Naive B cell (primary cell): Measurements from ENCODE around the gene STX19. TPM values are rescaled to one million over a fixed set of nuclear protein-coding genes. Genes with fewer than 3 reads are reported as not detected.
"Not testable (repeated sequence)": the region's sequence is repeated elsewhere in the genome, so short reads cannot be mapped to it uniquely, and the experiment has no call there.

ENCODE experiments used
- ATAC-seq, 2 donors: fragments of 150-1000 bp; cut with Tn5 transposase; 2 replicates each; pipeline ENCODE4 v1.10.0; 2021; ENCODE audit warnings: low read depth in 2 of 2, mild to moderate bottlenecking in 2 of 2, moderate library complexity in 2 of 2
- DNase-seq: peaks from one replicate; pipeline ENCODE4 v3.0.0; 2022
- H3K27ac Mint-ChIP-seq, 6 donors: one replicate each; pipeline ENCODE4 v1.8.0; 2020 to 2022; ENCODE audit warnings: mild to moderate bottlenecking in 6 of 6, mixed read lengths in 6 of 6, moderate library complexity in 5 of 6, inconsistent platforms in 2 of 6
- H3K27me3 Mint-ChIP-seq, 3 donors: one replicate each; pipeline ENCODE4 v1.8.0; 2021 to 2022; ENCODE audit warnings: mixed read lengths in 3 of 3, mild to moderate bottlenecking in 1 of 3
- H3K36me3 Mint-ChIP-seq, 2 donors: one replicate each; pipeline ENCODE4 v1.8.0; 2020 to 2022; ENCODE audit warnings: mixed read lengths in 2 of 2, inconsistent platforms in 1 of 2, mild to moderate bottlenecking in 1 of 2
- H3K4me1 Mint-ChIP-seq, 3 donors: one replicate each; pipeline ENCODE4 v1.8.0; 2020 to 2022; ENCODE audit warnings: mixed read lengths in 3 of 3, inconsistent platforms in 1 of 3, mild to moderate bottlenecking in 1 of 3, moderate library complexity in 1 of 3
- H3K4me3 Mint-ChIP-seq, 8 donors: one replicate each; pipeline ENCODE4 v1.8.0; 2020 to 2022; ENCODE audit warnings: mild to moderate bottlenecking in 8 of 8, mixed read lengths in 8 of 8, moderate library complexity in 8 of 8, inconsistent platforms in 2 of 8
- H3K9me3 Mint-ChIP-seq, 7 donors: one replicate each; pipeline ENCODE4 v1.8.0; 2020 to 2022; ENCODE audit warnings: mixed read lengths in 7 of 7, mild to moderate bottlenecking in 5 of 7, inconsistent platforms in 2 of 7, moderate library complexity in 1 of 7
- polyA plus RNA-seq, 6 donors: library from polyadenylated mRNA; unstranded; fragments of 300-500 nt; fragmentation: Illumina TruSeq; gene quantifications; one replicate each; pipeline ENCODE4 v1.2.3, GENCODE V29; 2021; ENCODE audit warnings: low read depth in 6 of 6

STX19 gene
- polyA plus RNA-seq, 6 donors from 2014 or later, result not detected

DNA sequence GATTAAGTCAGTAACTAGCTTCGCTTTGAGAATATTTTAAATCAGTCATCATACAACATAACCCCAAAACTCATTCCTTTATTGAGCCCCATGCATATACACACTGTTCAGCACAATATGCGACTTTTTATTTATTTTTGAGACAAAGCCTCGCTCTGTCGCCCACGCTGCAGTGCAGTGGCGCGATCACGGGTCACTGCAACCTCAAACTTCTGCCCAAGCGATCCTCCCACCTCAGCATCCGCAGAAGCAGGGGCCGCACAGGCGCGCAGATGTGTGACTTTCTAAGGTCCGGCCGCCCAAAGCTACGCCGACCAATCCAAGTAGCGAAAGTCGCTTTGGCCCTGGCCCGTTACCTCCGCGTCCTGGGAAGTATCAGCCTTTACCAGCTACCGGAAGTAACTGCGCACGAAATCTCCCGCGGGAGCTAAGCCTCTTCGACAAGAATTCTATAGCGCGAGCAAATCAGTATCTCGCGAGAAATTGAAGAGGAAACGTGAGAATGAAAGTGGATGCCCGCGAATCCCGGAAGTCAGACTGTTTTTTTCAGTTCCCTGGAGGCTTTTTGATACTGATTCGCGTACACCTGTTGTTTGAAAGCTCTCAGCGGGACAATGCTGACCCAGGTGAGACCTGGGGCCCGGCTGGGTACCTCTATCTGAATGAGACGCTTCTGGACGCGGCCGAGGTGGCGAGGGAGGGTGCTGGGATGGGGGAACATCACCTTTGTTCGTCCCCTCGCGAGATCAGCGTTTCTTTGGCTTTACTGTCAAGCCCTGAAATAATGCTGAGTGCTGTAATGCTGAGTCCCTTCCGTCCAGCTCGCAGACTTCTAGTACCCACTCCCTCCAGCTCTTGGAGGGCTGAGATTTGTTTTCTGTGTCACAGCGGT is 34.4 kb upstream of the STX19 start, which contains the start of the genes DHFR2 and NSUN3:
DHFR2 (minus strand) TSS at position 404 of the 892 bp plus-strand sequence. CDS start 1,405 bp downstream, outside the sequence.
NSUN3 (plus strand) TSS at position 549 of the 892 bp plus-strand sequence; CDS start at position 615, 66 bp downstream.
- ATAC-seq, result peak; percentile 88
- peaks cover 0 to 2% (median 0%) of the 10 kb centered on the region in 7 donors for H3K9me3 Mint-ChIP-seq
- peak; percentile 89 for DNase-seq
- peak within 1 kb of the TSS; percentile 96 to 100 (median 99) for H3K4me3 Mint-ChIP-seq
- peaks cover 13 to 16% of the 10 kb centered on the region in 2 donors for H3K36me3 Mint-ChIP-seq
- H3K4me1 Mint-ChIP-seq, result peaks cover 33 to 51% (median 36%) of the 10 kb centered on the region in 3 donors
- peak within 1 kb of the TSS; percentile 99 to 100 (median 100) for H3K27ac Mint-ChIP-seq
- no peaks in the 10 kb centered on the region for H3K27me3 Mint-ChIP-seq

DNA sequence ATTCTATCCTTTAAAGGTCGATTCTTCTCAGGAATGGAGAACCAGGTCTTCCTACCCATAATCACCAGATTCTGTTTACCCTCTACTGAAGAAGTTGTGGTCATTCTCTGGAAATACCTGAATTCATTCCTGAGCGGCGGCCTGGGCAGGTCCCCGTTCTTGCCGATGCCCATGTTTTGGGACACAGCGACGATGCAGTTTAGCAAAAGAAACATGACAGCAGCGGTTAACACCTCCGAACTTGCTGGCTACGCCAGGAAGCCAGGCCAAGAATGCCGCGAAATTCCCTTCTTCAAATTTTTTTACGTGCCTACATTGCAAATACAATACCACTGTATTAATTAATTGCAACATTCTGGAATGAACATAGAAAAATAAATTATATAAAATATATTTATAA is 32.9 kb upstream of the STX19 start:
- DNase-seq (no peak), ATAC-seq (no peak)
- H3K9me3 Mint-ChIP-seq, result no peaks in the 10 kb centered on the region
- peak overlapping the region in 1 of 8 donors; percentile 82 for H3K4me3 Mint-ChIP-seq
- H3K27ac Mint-ChIP-seq, result peak overlapping the region in 3 of 6 donors; percentile 26 to 58 (median 56)
- peaks cover 0 to 3% of the 10 kb centered on the region in 2 donors for H3K36me3 Mint-ChIP-seq
- H3K27me3 Mint-ChIP-seq, result no peaks in the 10 kb centered on the region
- peaks cover 20 to 43% (median 22%) of the 10 kb centered on the region in 3 donors for H3K4me1 Mint-ChIP-seq

DNA sequence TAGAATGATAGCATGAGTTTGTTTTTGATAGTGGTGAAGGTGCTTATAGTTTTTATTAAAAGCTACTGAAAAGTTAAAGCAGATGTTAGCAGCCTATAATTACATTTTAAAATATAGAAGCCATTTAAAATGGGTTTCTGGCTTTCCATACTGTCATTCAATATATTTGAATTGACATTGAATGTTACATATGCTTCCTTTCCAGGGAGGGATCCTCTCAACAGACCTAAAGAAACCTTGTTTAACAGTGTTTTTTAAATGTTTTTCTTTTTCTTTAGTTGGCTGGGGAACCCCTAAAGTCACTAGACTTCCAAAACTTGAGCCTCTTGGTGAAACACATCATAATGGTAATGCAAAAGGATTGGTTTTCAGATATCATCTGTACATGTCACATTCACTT is 22.1 kb upstream of the STX19 start:
- no peaks in the 10 kb centered on the region for H3K27me3 Mint-ChIP-seq
- no peak overlapping the region for H3K27ac Mint-ChIP-seq
- ATAC-seq (no peak), DNase-seq (no peak)
- no peak overlapping the region for H3K4me3 Mint-ChIP-seq
- H3K4me1 Mint-ChIP-seq, result no peaks in the 10 kb centered on the region
- H3K9me3 Mint-ChIP-seq, result no peaks in the 10 kb centered on the region
- H3K36me3 Mint-ChIP-seq, result peaks cover 0 to 6% of the 10 kb centered on the region in 2 donors

DNA sequence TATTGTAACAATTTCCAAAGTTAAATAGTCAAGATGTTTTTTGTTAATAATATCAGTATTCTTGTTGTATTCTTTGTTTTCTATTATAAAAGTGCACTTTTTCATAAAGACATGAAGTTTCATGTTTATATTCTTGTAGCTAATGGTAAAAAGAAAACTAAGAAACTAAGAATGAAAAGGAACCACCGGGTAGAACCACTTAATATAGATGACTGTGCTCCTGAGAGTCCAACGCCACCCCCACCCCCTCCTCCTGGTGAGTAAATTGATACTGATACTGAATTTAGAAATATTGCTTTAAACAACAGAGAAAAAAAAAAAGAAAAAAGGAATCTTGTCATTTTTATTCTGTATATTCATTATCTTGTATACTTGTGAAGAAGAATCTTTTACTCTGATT is 20.9 kb upstream of the STX19 start:
- Mint-ChIP-seq H3K9me3 (no peaks in the 10 kb centered on the region), H3K27me3 (no peaks in the 10 kb centered on the region), H3K36me3 (peaks cover 0 to 6% of the 10 kb centered on the region in 2 donors), H3K27ac (no peak overlapping the region), H3K4me3 (no peak overlapping the region), H3K4me1 (no peaks in the 10 kb centered on the region)
- ATAC-seq (no peak), DNase-seq (no peak)

DNA sequence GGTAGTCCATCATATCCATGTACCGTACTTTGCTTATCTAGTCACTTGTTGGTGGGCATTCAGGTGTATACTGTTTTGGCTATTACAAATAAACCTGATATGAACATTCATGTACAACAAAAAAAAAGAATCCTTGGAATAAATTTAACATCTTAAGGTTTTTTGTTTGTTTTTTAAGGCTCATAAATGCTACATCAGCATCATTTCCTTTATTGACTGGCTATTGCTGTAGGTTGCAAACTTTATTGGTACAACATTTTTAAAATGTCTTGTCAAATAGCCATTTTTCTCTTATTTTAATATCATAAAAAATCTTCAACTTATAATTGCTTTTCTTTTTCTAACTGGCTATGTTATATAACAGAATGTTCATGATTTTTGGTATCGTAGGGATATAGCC is 18.1 kb upstream of the STX19 start:
- no peaks in the 10 kb centered on the region for H3K27me3 Mint-ChIP-seq
- DNase-seq (no peak), ATAC-seq (no peak)
- H3K4me3 Mint-ChIP-seq, result no peak overlapping the region
- no peak overlapping the region for H3K27ac Mint-ChIP-seq
- no peaks in the 10 kb centered on the region for H3K4me1 Mint-ChIP-seq
- H3K9me3 Mint-ChIP-seq, result no peaks in the 10 kb centered on the region
- H3K36me3 Mint-ChIP-seq, result no peaks in the 10 kb centered on the region

DNA sequence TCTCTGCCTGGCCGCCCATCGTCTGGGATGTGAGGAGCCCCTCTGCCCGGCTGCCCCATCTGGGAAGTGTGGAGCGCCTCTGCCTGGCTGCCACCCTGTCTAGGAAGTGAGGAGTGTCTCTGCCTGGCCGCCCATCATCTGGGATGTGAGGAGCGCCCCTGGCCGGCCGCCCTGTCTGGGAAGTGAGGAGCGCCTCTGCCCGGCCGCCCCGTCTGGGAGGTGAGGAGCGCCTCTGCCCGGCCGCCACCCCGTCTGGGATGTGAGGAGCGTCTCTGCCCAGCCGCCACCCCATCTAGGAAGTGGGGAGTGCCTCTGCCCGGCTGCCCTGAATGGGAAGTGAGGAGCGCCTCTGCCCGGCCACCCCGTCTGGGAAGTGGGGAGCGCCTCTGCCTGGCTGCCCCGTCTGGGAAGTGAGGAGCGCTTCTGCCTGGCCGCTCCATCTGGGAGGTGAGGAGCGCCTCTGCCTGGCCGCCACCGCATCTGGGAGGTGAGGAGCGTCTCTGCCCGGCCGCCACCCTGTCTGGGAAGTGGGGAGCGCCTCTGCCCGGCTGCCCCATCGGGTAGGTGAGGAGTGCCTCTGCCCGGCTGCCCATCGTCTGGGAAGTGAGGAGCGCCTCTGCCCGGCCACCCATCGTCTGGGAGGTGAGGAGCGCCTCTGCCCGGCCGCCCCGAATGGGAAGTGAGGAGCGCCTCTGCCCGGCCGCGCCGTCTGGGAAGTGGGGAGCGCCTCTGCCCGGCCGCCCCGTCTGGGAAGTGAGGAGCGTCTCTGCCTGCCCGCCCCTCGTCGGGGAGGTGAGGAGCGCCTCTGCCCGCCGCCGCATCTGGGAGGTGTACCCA is 15.9 kb upstream of the STX19 start:
- not testable (repeated sequence) for H3K27ac Mint-ChIP-seq, H3K9me3 Mint-ChIP-seq, H3K4me1 Mint-ChIP-seq, DNase-seq, H3K4me3 Mint-ChIP-seq, H3K36me3 Mint-ChIP-seq, ATAC-seq, H3K27me3 Mint-ChIP-seq

DNA sequence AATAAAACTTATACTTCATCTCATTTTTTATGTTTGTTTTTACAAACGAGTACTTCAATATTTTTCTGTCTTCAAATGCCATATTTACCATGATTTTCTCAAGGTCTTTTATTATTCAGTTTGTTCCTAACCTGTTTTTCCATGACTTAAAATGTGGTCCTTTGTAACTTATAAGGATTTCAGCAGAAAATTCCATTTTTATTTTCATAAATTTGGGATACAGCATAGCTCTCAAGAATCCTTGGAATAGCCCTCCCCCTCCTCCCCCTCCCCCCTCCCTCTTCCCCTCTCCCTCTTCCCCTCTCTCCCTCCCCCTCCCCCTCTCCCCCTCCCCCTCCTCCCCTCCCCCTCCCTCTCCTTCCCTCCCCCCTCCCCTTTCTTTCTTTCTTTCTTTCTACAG is 14.9 kb upstream of the STX19 start:
- Mint-ChIP-seq H3K36me3 (no peaks in the 10 kb centered on the region), H3K27me3 (no peaks in the 10 kb centered on the region), H3K4me1 (no peaks in the 10 kb centered on the region), H3K9me3 (no peaks in the 10 kb centered on the region), H3K4me3 (no peak overlapping the region), H3K27ac (no peak overlapping the region)
- ATAC-seq, result no peak
- DNase-seq, result no peak

DNA sequence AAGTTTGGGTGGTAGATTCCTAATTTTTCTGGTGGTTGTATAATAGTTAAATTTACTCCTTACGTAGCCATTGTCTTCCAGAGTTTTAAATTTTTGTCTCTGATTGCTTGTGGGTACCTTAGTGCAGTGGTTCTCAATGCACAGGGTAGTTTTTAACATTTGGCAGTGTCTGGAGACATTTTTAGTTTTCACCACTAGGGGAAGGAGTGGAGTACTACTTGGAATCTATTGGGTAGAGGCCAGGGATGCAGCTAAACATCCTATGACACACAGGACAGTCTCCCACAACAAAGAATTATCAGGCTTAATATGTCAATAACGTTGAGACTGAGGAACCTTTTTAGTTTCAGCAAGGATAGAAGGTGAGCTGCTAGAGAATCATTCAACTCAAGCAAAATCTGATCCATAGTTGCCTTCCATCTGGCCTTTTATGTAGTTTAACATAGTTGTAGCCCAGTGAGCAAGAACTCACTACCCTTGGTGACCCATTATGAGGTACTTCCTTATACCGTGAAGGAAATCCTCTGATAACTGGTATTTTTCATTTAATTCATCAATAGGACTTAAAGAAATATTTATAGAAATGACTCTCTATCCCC is 8.6 kb upstream of the STX19 start:
- ATAC-seq, result no peak

DNA sequence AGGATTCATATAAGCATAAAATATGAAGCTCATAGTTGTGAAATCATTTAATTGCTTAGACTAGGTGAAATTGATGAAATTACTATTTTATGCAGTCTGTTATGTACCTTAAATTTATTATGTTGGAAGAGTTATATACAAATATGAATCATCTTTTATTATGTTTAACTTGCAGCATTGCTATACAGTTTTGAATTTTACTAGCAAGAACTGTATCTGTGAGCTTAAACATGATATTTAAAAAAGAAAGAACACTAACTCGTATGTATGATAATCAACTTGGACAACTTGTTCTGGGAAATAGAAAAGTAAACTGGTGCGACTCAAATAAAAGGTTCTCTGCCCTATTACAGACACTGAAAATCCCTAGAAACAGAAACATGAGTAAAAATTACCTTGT is 1.8 kb downstream of the STX19 start:
- no peaks in the 10 kb centered on the region for H3K9me3 Mint-ChIP-seq
- no peak for ATAC-seq
- no peak overlapping the region for H3K27ac Mint-ChIP-seq
- no peaks in the 10 kb centered on the region for H3K27me3 Mint-ChIP-seq
- no peak overlapping the region for H3K4me3 Mint-ChIP-seq
- peaks cover 0 to 5% of the 10 kb centered on the region in 2 donors for H3K36me3 Mint-ChIP-seq
- no peak for DNase-seq
- H3K4me1 Mint-ChIP-seq, result no peaks in the 10 kb centered on the region

More for the DNA sequence above, 8.6 kb upstream of the STX19 start:
- Mint-ChIP-seq H3K36me3 (no peaks in the 10 kb centered on the region), H3K27me3 (no peaks in the 10 kb centered on the region), H3K27ac (no peak overlapping the region), H3K9me3 (no peaks in the 10 kb centered on the region), H3K4me3 (no peak overlapping the region), H3K4me1 (no peaks in the 10 kb centered on the region)
- DNase-seq, result no peak

DNA sequence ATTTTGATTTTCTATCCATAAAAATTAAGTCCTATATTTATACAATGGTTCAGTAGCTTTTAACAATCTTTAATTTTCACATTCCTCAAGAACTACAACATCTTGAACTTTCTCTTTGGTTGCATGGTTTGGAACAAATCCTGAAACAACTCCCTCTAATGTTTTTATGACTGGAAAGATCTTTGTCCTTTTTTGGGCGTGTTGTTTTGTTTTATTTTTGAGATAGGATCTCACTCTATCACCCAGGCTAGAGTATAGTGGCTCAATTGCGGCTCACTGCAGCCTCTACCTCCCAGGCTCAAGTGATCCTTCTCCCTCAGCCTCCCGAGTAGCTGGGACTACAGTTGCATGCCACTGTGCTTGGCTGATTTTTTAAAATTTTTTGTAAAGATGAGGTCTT is 4.0 kb downstream of the STX19 start:
- Mint-ChIP-seq H3K27me3 (no peaks in the 10 kb centered on the region), H3K36me3 (peaks cover 0 to 5% of the 10 kb centered on the region in 2 donors), H3K4me3 (no peak overlapping the region), H3K4me1 (no peaks in the 10 kb centered on the region), H3K27ac (no peak overlapping the region), H3K9me3 (no peaks in the 10 kb centered on the region)
- no peak for ATAC-seq
- DNase-seq, result no peak

DNA sequence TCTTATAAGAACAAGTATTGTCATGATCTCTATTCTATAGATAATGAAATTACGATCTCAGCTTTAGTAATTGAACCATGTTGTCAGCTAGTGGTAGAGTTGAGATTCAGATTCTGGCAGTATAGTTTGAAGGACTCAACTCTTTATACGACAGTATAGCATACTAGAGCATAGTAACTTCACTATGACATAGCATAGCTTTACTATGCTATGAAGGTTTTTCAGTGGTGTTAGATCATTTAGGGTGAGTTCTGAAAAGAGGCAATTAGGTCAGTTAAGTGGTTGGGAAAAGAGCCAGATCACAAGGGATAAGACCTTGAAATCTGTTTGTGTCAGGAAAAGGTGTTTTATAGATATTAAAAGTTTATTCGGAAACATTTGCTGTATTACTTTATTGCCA is 8.1 kb downstream of the STX19 start:
- ATAC-seq (no peak), DNase-seq (no peak)
- Mint-ChIP-seq H3K4me1 (no peaks in the 10 kb centered on the region), H3K4me3 (no peak overlapping the region), H3K9me3 (no peaks in the 10 kb centered on the region), H3K27ac (no peak overlapping the region), H3K27me3 (no peaks in the 10 kb centered on the region), H3K36me3 (peaks cover 0 to 5% of the 10 kb centered on the region in 2 donors)

DNA sequence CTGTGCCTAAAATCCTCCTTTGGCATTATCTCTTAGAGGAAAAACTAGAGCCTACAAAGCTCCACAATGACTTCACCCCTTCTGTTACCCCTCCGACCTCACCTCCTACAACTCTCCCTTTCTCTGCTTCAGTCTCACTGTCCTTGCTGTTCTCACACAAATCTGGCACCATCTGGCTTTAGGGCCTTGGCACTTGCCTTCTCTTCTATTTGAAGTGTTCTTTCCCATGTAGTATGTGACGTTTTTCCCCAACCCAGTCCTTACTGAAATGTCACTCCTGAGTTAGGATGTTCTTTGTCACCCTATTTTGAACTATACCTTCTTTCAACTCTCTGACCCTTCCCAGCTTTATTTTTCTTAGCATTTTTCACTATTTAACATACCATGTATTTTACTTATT is 8.7 kb downstream of the STX19 start:
- Mint-ChIP-seq H3K27ac (peak overlapping the region in 3 of 6 donors; percentile 2 to 65 (median 32)), H3K9me3 (no peaks in the 10 kb centered on the region), H3K27me3 (no peaks in the 10 kb centered on the region), H3K4me1 (peaks cover 0 to 6% (median 5%) of the 10 kb centered on the region in 3 donors), H3K36me3 (peaks cover 0 to 5% of the 10 kb centered on the region in 2 donors), H3K4me3 (no peak overlapping the region)
- no peak for DNase-seq
- ATAC-seq, result no peak

DNA sequence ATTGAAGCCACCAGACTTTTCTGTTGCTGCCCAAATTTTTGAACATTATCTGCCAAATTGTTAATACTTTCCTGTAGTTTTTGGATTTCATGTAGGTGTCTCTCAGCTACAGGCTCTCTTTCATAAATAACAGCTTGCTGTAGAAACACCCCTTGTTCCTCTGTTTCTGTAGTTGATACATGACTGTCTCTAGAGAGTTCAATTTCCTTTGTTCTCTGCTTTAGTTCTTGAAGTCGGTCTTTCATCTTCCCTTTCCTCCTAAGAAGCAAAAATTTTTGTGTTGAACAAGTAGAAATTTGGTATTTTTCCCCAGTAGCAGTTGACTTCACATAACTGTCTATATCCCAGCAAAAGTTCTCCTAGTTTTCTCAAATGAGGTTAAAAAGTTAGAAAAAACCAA is 13.4 kb downstream of the STX19 start:
- Mint-ChIP-seq H3K4me3 (no peak overlapping the region), H3K9me3 (no peaks in the 10 kb centered on the region), H3K4me1 (peaks cover 0 to 8% (median 5%) of the 10 kb centered on the region in 3 donors), H3K36me3 (no peaks in the 10 kb centered on the region), H3K27me3 (no peaks in the 10 kb centered on the region), H3K27ac (peak overlapping the region in 2 of 6 donors; percentile 44 to 67)
- DNase-seq (no peak), ATAC-seq (no peak)
